ENCODE data around the gene ING5.

ING5 gene

GRCh38 chr2:241770185-241770935 lies 68.5 kb downstream of the ING5 start:
- Histone ChIP-seq H3K79me2 (no peaks in the 10 kb centered on the region), H3K9me3 (ENCODE audit: control insufficient read depth, low read length) (no peaks in the 10 kb centered on the region), H3K27ac (no peak overlapping the region), H3K27me3 (ENCODE audit: control insufficient read depth, insufficient read depth, low read length) (no peaks in the 10 kb centered on the region), H3K4me1 (peaks cover 15% of the 10 kb centered on the region), H2AFZ (no peak overlapping the region), H3K36me3 (ENCODE audit: control insufficient read depth, insufficient read depth, low read length) (no peaks in the 10 kb centered on the region), H3K9ac (no peak overlapping the region), H3K4me3 (ENCODE audit: low read depth, low read length) (no peak overlapping the region), H3K4me2 (ENCODE audit: low read length) (no peak overlapping the region)
- TF ChIP-seq, protein P1, sequence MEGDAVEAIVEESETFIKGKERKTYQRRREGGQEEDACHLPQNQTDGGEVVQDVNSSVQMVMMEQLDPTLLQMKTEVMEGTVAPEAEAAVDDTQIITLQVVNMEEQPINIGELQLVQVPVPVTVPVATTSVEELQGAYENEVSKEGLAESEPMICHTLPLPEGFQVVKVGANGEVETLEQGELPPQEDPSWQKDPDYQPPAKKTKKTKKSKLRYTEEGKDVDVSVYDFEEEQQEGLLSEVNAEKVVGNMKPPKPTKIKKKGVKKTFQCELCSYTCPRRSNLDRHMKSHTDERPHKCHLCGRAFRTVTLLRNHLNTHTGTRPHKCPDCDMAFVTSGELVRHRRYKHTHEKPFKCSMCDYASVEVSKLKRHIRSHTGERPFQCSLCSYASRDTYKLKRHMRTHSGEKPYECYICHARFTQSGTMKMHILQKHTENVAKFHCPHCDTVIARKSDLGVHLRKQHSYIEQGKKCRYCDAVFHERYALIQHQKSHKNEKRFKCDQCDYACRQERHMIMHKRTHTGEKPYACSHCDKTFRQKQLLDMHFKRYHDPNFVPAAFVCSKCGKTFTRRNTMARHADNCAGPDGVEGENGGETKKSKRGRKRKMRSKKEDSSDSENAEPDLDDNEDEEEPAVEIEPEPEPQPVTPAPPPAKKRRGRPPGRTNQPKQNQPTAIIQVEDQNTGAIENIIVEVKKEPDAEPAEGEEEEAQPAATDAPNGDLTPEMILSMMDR (IDR thresholded peaks at IDR 0.05) = no peak

DNA sequence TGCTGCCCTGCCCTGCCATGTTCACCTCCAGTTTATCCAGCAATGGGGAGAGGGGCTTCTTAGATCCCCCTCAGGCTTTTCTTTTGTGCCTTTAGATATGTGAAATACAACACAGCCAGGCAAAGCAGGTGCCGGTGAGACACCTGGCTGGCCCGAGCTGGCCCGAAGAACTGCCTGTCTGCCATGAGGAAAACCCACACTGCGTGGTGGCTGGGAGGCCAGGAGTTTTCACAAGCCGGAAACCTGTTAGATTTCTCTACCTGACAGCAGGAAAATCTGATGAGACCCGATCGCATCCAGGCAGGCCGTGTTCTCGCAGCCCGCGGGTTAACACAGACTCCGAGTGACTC lies 69.1 kb downstream of the ING5 start:
- Histone ChIP-seq H3K79me2 (no peaks in the 10 kb centered on the region), H3K9ac (no peak overlapping the region), H3K36me3 (ENCODE audit: control insufficient read depth, insufficient read depth, low read length) (no peaks in the 10 kb centered on the region), H3K4me1 (peaks cover 15% of the 10 kb centered on the region), H3K27ac (no peak overlapping the region), H3K4me2 (ENCODE audit: low read length) (no peak overlapping the region), H3K4me3 (ENCODE audit: low read depth, low read length) (no peak overlapping the region), H2AFZ (no peak overlapping the region), H3K9me3 (ENCODE audit: control insufficient read depth, low read length) (no peaks in the 10 kb centered on the region), H3K27me3 (ENCODE audit: control insufficient read depth, insufficient read depth, low read length) (no peaks in the 10 kb centered on the region)
- TF ChIP-seq, protein P1 (IDR thresholded peaks at IDR 0.05) = no peak

GRCh38 chr2:241771286-241772062 lies 69.6 kb downstream of the ING5 start:
- Histone ChIP-seq H3K27me3 (ENCODE audit: control insufficient read depth, insufficient read depth, low read length) (no peaks in the 10 kb centered on the region), H3K79me2 (no peaks in the 10 kb centered on the region), H3K27ac (no peak overlapping the region)

DNA sequence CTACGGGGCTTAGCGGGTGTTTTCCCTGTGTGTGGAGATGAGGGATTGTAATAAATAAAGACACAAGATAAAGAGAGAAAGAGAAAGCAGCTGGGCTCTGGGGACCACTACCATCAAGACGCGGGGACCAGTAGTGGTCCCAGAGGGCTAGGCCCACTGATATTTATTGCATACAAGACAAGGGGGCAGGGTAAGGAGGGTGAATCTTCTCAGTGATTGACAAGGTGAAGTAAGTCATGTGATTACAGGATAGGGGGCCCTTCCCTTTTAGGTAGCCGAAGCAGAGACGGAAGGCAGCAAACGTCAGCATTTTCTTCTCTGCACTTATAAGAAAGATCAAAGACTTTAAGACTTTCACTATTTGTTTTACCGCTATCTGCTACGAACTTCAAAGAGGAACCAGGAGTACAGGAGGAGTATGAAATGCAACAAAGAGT lies 70.2 kb downstream of the ING5 start:
- Histone ChIP-seq H3K9ac (no peak overlapping the region), H3K27me3 (ENCODE audit: control insufficient read depth, insufficient read depth, low read length) (no peaks in the 10 kb centered on the region), H3K4me3 (ENCODE audit: low read depth, low read length) (no peak overlapping the region), H3K4me1 (peaks cover 15% of the 10 kb centered on the region), H3K9me3 (ENCODE audit: control insufficient read depth, low read length) (no peaks in the 10 kb centered on the region), H3K36me3 (ENCODE audit: control insufficient read depth, insufficient read depth, low read length) (no peaks in the 10 kb centered on the region), H3K79me2 (no peaks in the 10 kb centered on the region), H2AFZ (peak overlapping the region; percentile 56), H3K27ac (no peak overlapping the region), H3K4me2 (ENCODE audit: low read length) (no peak overlapping the region)
- TF ChIP-seq, protein P1 (IDR thresholded peaks at IDR 0.05) = no peak

More at GRCh38 chr2:241771286-241772062, 69.6 kb downstream of the ING5 start:
- Histone ChIP-seq H3K4me1 (peaks cover 15% of the 10 kb centered on the region), H3K9me3 (ENCODE audit: control insufficient read depth, low read length) (no peaks in the 10 kb centered on the region), H3K36me3 (ENCODE audit: control insufficient read depth, insufficient read depth, low read length) (no peaks in the 10 kb centered on the region), H2AFZ (peak overlapping the region; percentile 56), H3K9ac (no peak overlapping the region), H3K4me2 (ENCODE audit: low read length) (no peak overlapping the region), H3K4me3 (ENCODE audit: low read depth, low read length) (no peak overlapping the region)
- TF ChIP-seq, protein P1 (IDR thresholded peaks at IDR 0.05) = no peak

All from parathyroid adenoma (tissue), 2 donors.